ENCODE results near the gene ZCCHC4.

DNA sequence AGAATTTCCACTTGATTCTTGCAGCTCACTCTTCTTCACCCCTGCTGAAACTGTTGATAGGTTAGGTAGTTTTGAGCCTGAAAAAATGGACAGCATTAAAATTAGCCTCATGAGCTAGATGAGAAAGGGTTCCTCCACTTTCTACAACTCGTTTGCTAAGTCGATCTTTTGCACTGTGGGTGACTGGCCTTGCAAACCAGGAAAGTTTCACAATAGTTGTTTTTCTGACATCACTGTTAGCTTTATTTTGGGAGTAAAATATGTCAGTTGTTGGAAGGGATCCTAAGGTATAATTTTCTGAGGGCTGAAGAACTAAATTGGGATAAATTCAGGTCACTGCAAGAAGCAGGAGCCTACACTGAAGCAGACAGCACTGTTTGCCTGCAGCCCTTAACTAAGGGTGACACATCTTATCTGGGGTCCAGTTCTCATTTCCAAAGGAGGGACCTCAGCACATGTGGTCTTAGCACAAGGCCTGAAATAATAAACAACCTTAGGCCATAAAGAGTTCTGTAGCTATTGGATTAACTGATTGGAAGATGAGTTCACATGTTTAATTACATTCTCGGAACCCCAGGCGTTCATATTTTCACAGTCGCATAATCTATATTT lies 93.6 kb downstream of the ZCCHC4 start:
- no peak for TF ChIP-seq ZBTB7A (IDR thresholded peaks at IDR 0.05; ENCODE audit: low read depth)
- no peak for TF ChIP-seq NFIC (IDR thresholded peaks at IDR 0.05)
- TF ChIP-seq TEAD4 (IDR thresholded peaks at IDR 0.05): no peak
- no peak for TF ChIP-seq REST (IDR thresholded peaks at IDR 0.05; ENCODE audit: low read depth)
- no peak for TF ChIP-seq TCF12 (IDR thresholded peaks at IDR 0.05; ENCODE audit: low read depth)
- no peak for TF ChIP-seq CEBPB (IDR thresholded peaks at IDR 0.05)
